ENCODE data around the gene NID2.

The NID2 gene

GRCh38 chr14:52094546-52095271 is 25.9 kb upstream of the NID2 start:
- no peak overlapping the region for H2BK12ac ChIP-seq (ENCODE audit: low read length)
- no peak overlapping the region for H2BK5ac ChIP-seq (ENCODE audit: low read depth, low read length, poor library complexity)
- H3K18ac ChIP-seq (ENCODE audit: low read length) = no peak overlapping the region
- H3K27ac ChIP-seq (ENCODE audit: low read depth, low read length) = no peak overlapping the region
- H2AK5ac ChIP-seq (ENCODE audit: low read length) = no peak overlapping the region
- no peak overlapping the region for H3K14ac ChIP-seq (ENCODE audit: low read length)
- no peaks in the 10 kb centered on the region for H3K4me1 ChIP-seq (ENCODE audit: control insufficient read depth in 1 of 2, insufficient read depth in 2 of 2, low read length in 2 of 2)
- H3K9ac ChIP-seq (ENCODE audit: low read length) = no peak overlapping the region
- H2AFZ ChIP-seq (ENCODE audit: insufficient read depth, low read length, poor library complexity) = no peak overlapping the region
- no peak overlapping the region for H3K23ac ChIP-seq (ENCODE audit: low read length)
- H4K8ac ChIP-seq (ENCODE audit: low read depth, low read length) = no peak overlapping the region
- H3K27me3 ChIP-seq (ENCODE audit: insufficient read depth, low read length) = no peaks in the 10 kb centered on the region
- H4K12ac ChIP-seq (ENCODE audit: low read depth, low read length) = no peak overlapping the region
- no peaks in the 10 kb centered on the region for H3K36me3 ChIP-seq (ENCODE audit: control insufficient read depth in 1 of 2, insufficient read depth in 2 of 2, low read length in 2 of 2)
- no peak overlapping the region for H2BK120ac ChIP-seq (ENCODE audit: insufficient read depth, low read length, poor library complexity)
- no peak overlapping the region for H3K4me3 ChIP-seq (ENCODE audit: low read depth, low read length)
- WGBS (ENCODE audit: extremely low coverage, insufficient coverage, insufficient read length) = no CpG with 5 or more reads among the region's 4 CpGs
- no peaks in the 10 kb centered on the region for H3K79me1 ChIP-seq (ENCODE audit: low read length)
- H4K91ac ChIP-seq (ENCODE audit: low read depth, low read length) = no peak overlapping the region
- H3K9me3 ChIP-seq (ENCODE audit: insufficient read depth, low read depth, low read length) = no peaks in the 10 kb centered on the region
- DNase-seq = no peak
- H3K4me2 ChIP-seq (ENCODE audit: low read length) = no peak overlapping the region
- H3K79me2 ChIP-seq (ENCODE audit: control insufficient read depth, insufficient read depth, low read length, poor library complexity) = no peaks in the 10 kb centered on the region
- no peak overlapping the region for H3K4ac ChIP-seq (ENCODE audit: low read depth, low read length)

- no peak overlapping the region for H3K14ac ChIP-seq (ENCODE audit: low read length)
- no peak overlapping the region for H2BK120ac ChIP-seq (ENCODE audit: insufficient read depth, low read length, poor library complexity)
- no peak overlapping the region for H4K8ac ChIP-seq (ENCODE audit: low read depth, low read length)
- H2BK12ac ChIP-seq (ENCODE audit: low read length) = no peak overlapping the region
- H3K36me3 ChIP-seq (ENCODE audit: control insufficient read depth in 1 of 2, insufficient read depth in 2 of 2, low read length in 2 of 2) = no peaks in the 10 kb centered on the region
- H3K79me2 ChIP-seq (ENCODE audit: control insufficient read depth, insufficient read depth, low read length, poor library complexity) = no peaks in the 10 kb centered on the region
- H2AK5ac ChIP-seq (ENCODE audit: low read length) = no peak overlapping the region
- H4K91ac ChIP-seq (ENCODE audit: low read depth, low read length) = no peak overlapping the region
- H3K79me1 ChIP-seq (ENCODE audit: low read length) = no peaks in the 10 kb centered on the region
- no peak overlapping the region for H3K9ac ChIP-seq (ENCODE audit: low read length)
- no peak overlapping the region for H3K4ac ChIP-seq (ENCODE audit: low read depth, low read length)
- no peak overlapping the region for H2AFZ ChIP-seq (ENCODE audit: insufficient read depth, low read length, poor library complexity)
- no peaks in the 10 kb centered on the region for H3K9me3 ChIP-seq (ENCODE audit: insufficient read depth, low read depth, low read length)
- H3K27ac ChIP-seq (ENCODE audit: low read depth, low read length) = no peak overlapping the region
- H3K27me3 ChIP-seq (ENCODE audit: insufficient read depth, low read length) = no peaks in the 10 kb centered on the region
- H3K23ac ChIP-seq (ENCODE audit: low read length) = no peak overlapping the region
- H3K4me1 ChIP-seq (ENCODE audit: control insufficient read depth in 1 of 2, insufficient read depth in 2 of 2, low read length in 2 of 2) = peaks cover 0 to 3% of the 10 kb centered on the region in 2 experiments
- H3K4me3 ChIP-seq (ENCODE audit: low read depth, low read length) = no peak overlapping the region
- no peak for DNase-seq
- H4K12ac ChIP-seq (ENCODE audit: low read depth, low read length) = no peak overlapping the region
- no peak overlapping the region for H3K4me2 ChIP-seq (ENCODE audit: low read length)
- no peak overlapping the region for H2BK5ac ChIP-seq (ENCODE audit: low read depth, low read length, poor library complexity)
- H3K18ac ChIP-seq (ENCODE audit: low read length) = no peak overlapping the region
Measured at GRCh38 chr14:52091928-52092327, 23.1 kb upstream of the NID2 start.

GRCh38 chr14:52090936-52091335 is 22.1 kb upstream of the NID2 start:
- no peak overlapping the region for H4K91ac ChIP-seq (ENCODE audit: low read depth, low read length)
- H3K4me3 ChIP-seq (ENCODE audit: low read depth, low read length) = no peak overlapping the region
- no peak overlapping the region for H2BK5ac ChIP-seq (ENCODE audit: low read depth, low read length, poor library complexity)
- H3K79me2 ChIP-seq (ENCODE audit: control insufficient read depth, insufficient read depth, low read length, poor library complexity) = no peaks in the 10 kb centered on the region
- WGBS (ENCODE audit: extremely low coverage, insufficient coverage, insufficient read length) = no CpG with 5 or more reads among the region's 4 CpGs
- H2BK120ac ChIP-seq (ENCODE audit: insufficient read depth, low read length, poor library complexity) = no peak overlapping the region
- no peak overlapping the region for H3K14ac ChIP-seq (ENCODE audit: low read length)
- H3K18ac ChIP-seq (ENCODE audit: low read length) = no peak overlapping the region
- no peaks in the 10 kb centered on the region for H3K9me3 ChIP-seq (ENCODE audit: insufficient read depth, low read depth, low read length)
- no peak overlapping the region for H2AFZ ChIP-seq (ENCODE audit: insufficient read depth, low read length, poor library complexity)
- H3K36me3 ChIP-seq (ENCODE audit: control insufficient read depth in 1 of 2, insufficient read depth in 2 of 2, low read length in 2 of 2) = no peaks in the 10 kb centered on the region
- H4K8ac ChIP-seq (ENCODE audit: low read depth, low read length) = no peak overlapping the region
- H2AK5ac ChIP-seq (ENCODE audit: low read length) = no peak overlapping the region
- H3K4ac ChIP-seq (ENCODE audit: low read depth, low read length) = no peak overlapping the region
- H3K27ac ChIP-seq (ENCODE audit: low read depth, low read length) = no peak overlapping the region
- no peak overlapping the region for H3K9ac ChIP-seq (ENCODE audit: low read length)
- H3K4me2 ChIP-seq (ENCODE audit: low read length) = no peak overlapping the region
- H3K27me3 ChIP-seq (ENCODE audit: insufficient read depth, low read length) = no peaks in the 10 kb centered on the region
- H3K79me1 ChIP-seq (ENCODE audit: low read length) = no peaks in the 10 kb centered on the region
- no peak overlapping the region for H2BK12ac ChIP-seq (ENCODE audit: low read length)
- peaks cover 0 to 3% of the 10 kb centered on the region in 2 experiments for H3K4me1 ChIP-seq (ENCODE audit: control insufficient read depth in 1 of 2, insufficient read depth in 2 of 2, low read length in 2 of 2)
- H4K12ac ChIP-seq (ENCODE audit: low read depth, low read length) = no peak overlapping the region
- no peak for DNase-seq
- peak overlapping the region; percentile 6 for H3K23ac ChIP-seq (ENCODE audit: low read length)

- no peak overlapping the region for H4K8ac ChIP-seq (ENCODE audit: low read depth, low read length)
- H3K9ac ChIP-seq (ENCODE audit: low read length) = no peak overlapping the region
- H3K4me3 ChIP-seq (ENCODE audit: low read depth, low read length) = no peak overlapping the region
- no peak overlapping the region for H3K18ac ChIP-seq (ENCODE audit: low read length)
- no peak overlapping the region for H2BK120ac ChIP-seq (ENCODE audit: insufficient read depth, low read length, poor library complexity)
- no peak for DNase-seq
- no peak overlapping the region for H2AK5ac ChIP-seq (ENCODE audit: low read length)
- H4K12ac ChIP-seq (ENCODE audit: low read depth, low read length) = no peak overlapping the region
- H3K36me3 ChIP-seq (ENCODE audit: control insufficient read depth in 1 of 2, insufficient read depth in 2 of 2, low read length in 2 of 2) = no peaks in the 10 kb centered on the region
- H3K23ac ChIP-seq (ENCODE audit: low read length) = no peak overlapping the region
- no peak overlapping the region for H3K27ac ChIP-seq (ENCODE audit: low read depth, low read length)
- no CpG with 5 or more reads among the region's 1 CpG for WGBS (ENCODE audit: extremely low coverage, insufficient coverage, insufficient read length)
- no peaks in the 10 kb centered on the region for H3K79me1 ChIP-seq (ENCODE audit: low read length)
- H4K91ac ChIP-seq (ENCODE audit: low read depth, low read length) = no peak overlapping the region
- no peaks in the 10 kb centered on the region for H3K79me2 ChIP-seq (ENCODE audit: control insufficient read depth, insufficient read depth, low read length, poor library complexity)
- no peaks in the 10 kb centered on the region for H3K9me3 ChIP-seq (ENCODE audit: insufficient read depth, low read depth, low read length)
- H3K4ac ChIP-seq (ENCODE audit: low read depth, low read length) = no peak overlapping the region
- no peak overlapping the region for H2BK12ac ChIP-seq (ENCODE audit: low read length)
- no peak overlapping the region for H3K14ac ChIP-seq (ENCODE audit: low read length)
- H3K4me2 ChIP-seq (ENCODE audit: low read length) = no peak overlapping the region
- no peak overlapping the region for H2BK5ac ChIP-seq (ENCODE audit: low read depth, low read length, poor library complexity)
- peaks cover 0 to 3% of the 10 kb centered on the region in 2 experiments for H3K4me1 ChIP-seq (ENCODE audit: control insufficient read depth in 1 of 2, insufficient read depth in 2 of 2, low read length in 2 of 2)
- no peak overlapping the region for H2AFZ ChIP-seq (ENCODE audit: insufficient read depth, low read length, poor library complexity)
- H3K27me3 ChIP-seq (ENCODE audit: insufficient read depth, low read length) = no peaks in the 10 kb centered on the region
Measured at GRCh38 chr14:52089218-52089617, 20.4 kb upstream of the NID2 start.
